HepG2 (cell line): Measurements from ENCODE around the gene CCNF. TPM values are rescaled to one million over a fixed set of nuclear protein-coding genes. Genes with fewer than 3 reads are reported as not detected.

Source experiments
- AGO2 ChIP-seq: fragments of 200-400 bp; formaldehyde crosslinking; optimal IDR thresholded peaks from 2 replicates; pipeline ENCODE3; 2017; ENCODE audit warnings: mild to moderate bottlenecking, low read depth, low read length, moderate library complexity
- ATF7-NPFF ChIP-seq: sonication (generic); formaldehyde crosslinking; IDR thresholded peaks from 2 replicates; pipeline ENCODE4 v1.8.1; 2023; ENCODE audit warnings: mild to moderate bottlenecking, low read depth, missing genetic modification reagents, moderate library complexity
- DRAP1 ChIP-seq: IDR thresholded peaks from 2 replicates; pipeline ENCODE4 v1.6.1; 2016; ENCODE audit warnings: missing genetic modification reagents, missing compliant biosample characterization
- FOSL1 ChIP-seq: sonication (generic); formaldehyde crosslinking; IDR thresholded peaks from 2 replicates; pipeline ENCODE4 v1.9.0; 2021; ENCODE audit warnings: missing genetic modification reagents, borderline replicate concordance
- HNF1A ChIP-seq, 2 experiments: sonication (generic) in 1 of 2; formaldehyde crosslinking in 1 of 2; IDR thresholded peaks; 2 replicates each; pipeline versions ENCODE4 v1.4.0 to v1.6.1; 2016 to 2020; ENCODE audit warnings: borderline replicate concordance in 1 of 2, low read depth in 1 of 2, mild to moderate bottlenecking in 1 of 2, missing genetic modification reagents in 1 of 2
- MTA1 ChIP-seq: sonication (generic); formaldehyde crosslinking; IDR thresholded peaks from 2 replicates; pipeline ENCODE4 v1.4.0; 2020; ENCODE audit warnings: missing genetic modification reagents, mild to moderate bottlenecking, borderline replicate concordance
- RBFOX2 ChIP-seq: fragments of 200-400 bp; formaldehyde crosslinking; IDR thresholded peaks from 2 replicates; pipeline ENCODE4 v1.6.1; 2017; ENCODE audit warnings: low read depth, mild to moderate bottlenecking, low read length
- SIX1 ChIP-seq: sonication (generic); formaldehyde crosslinking; IDR thresholded peaks from 2 replicates; pipeline ENCODE4 v1.4.0; 2020; ENCODE audit warnings: missing genetic modification reagents, borderline replicate concordance
- ZBED4 ChIP-seq: sonication (generic); formaldehyde crosslinking; IDR thresholded peaks from 2 replicates; pipeline ENCODE4 v1.4.0; 2020; ENCODE audit warnings: missing genetic modification reagents, borderline replicate concordance
- polyA plus RNA-seq, 8 experiments: library from polyadenylated mRNA; depleted of rRNA in 3 of 8; stranded (reverse) in 7 of 8; unstranded in 1 of 8; fragments of >200 nt; fragmentation: Illumina TruSeq in 4 of 8; extraction: Trizol in 4 of 8; gene quantifications; 2 replicates each; pipeline versions ENCODE4 v1.2.1 to v1.2.3, GENCODE V29; 2011 to 2016; ENCODE audit warnings: low read depth in 4 of 8, missing spikeins in 1 of 8, mixed read lengths in 1 of 8; ENCODE audit not compliant: insufficient read depth in 1 of 8
- total RNA-seq, 5 experiments: library from RNA; depleted of rRNA; stranded (reverse); fragments of >200 nt; fragmentation: Illumina TruSeq; extraction: Trizol; gene quantifications; 2 replicates each; pipeline ENCODE4 v1.2.3, GENCODE V29; 2016; ENCODE audit warnings: low read depth in 1 of 5

The CCNF gene
- total and polyA plus RNA-seq, 2 of the 13 experiments (the other 11 are each of a cell fraction or from before 2014, with no cell fraction given) = 6.4 to 22.8 TPM

GRCh38 chr16:2449118-2449517, 19.9 kb downstream of the CCNF start (continued):
- TF ChIP-seq HNF1A (IDR thresholded peaks at IDR 0.05; ENCODE audit: low read depth) = no peak
- TF ChIP-seq HNF1A (CRISPR knock-in tag; IDR thresholded peaks at IDR 0.05; ENCODE audit: borderline replicate concordance) = no peak
- TF ChIP-seq SIX1 = no peak
- TF ChIP-seq DRAP1 (CRISPR knock-in tag) = no peak
- peak; percentile 53; the same call in 1 of the 2 replicates for TF ChIP-seq RBFOX2
- TF ChIP-seq ZBED4 (CRISPR knock-in tag) = no peak
- peak; percentile 65 for TF ChIP-seq AGO2
- TF ChIP-seq ATF7-NPFF = no peak
- TF ChIP-seq FOSL1 (CRISPR knock-in tag) = no peak
- TF ChIP-seq MTA1 = peak; percentile 21; the same call in 1 of the 2 replicates
- TF ChIP-seq, all 625 proteins: peak for 3
